K562 (cell line): ENCODE data around the gene SYNJ2. TPM values are rescaled to one million over a fixed set of nuclear protein-coding genes. Genes with fewer than 3 reads are reported as not detected.

Source experiments
- CC2D1A ChIP-seq: fragments of 450-650 bp; IDR thresholded peaks from 2 replicates; pipeline ENCODE4 v1.6.1; 2017; ENCODE audit warnings: mild to moderate bottlenecking
- DNMT1 ChIP-seq: fragments of 450-650 bp; IDR thresholded peaks from 2 replicates; pipeline ENCODE4 v1.6.1; 2016; ENCODE audit warnings: antibody characterized with exemption, mild to moderate bottlenecking
- HMGXB4 ChIP-seq: sonication (generic); formaldehyde crosslinking; IDR thresholded peaks from 2 replicates; pipeline ENCODE4 v1.8.1; 2023; ENCODE audit warnings: mild to moderate bottlenecking, missing genetic modification reagents
- HNRNPLL ChIP-seq: fragments of 200-400 bp; formaldehyde crosslinking; IDR thresholded peaks from 2 replicates; pipeline ENCODE4 v1.6.1; 2017; ENCODE audit warnings: low read length, low read depth, mild to moderate bottlenecking; ENCODE audit not compliant: poor library complexity, severe bottlenecking
- MAFF ChIP-seq: IDR thresholded peaks from 2 replicates; pipeline ENCODE4 v1.6.1; 2012; ENCODE audit warnings: low read length, improper control_type of control experiment
- MAZ ChIP-seq, 2 experiments: fragments of 450-650 bp in 1 of 2; sonication (generic) in 1 of 2; formaldehyde crosslinking; IDR thresholded peaks in 1 of 2; conservative IDR thresholded peaks in 1 of 2; 2 replicates each; pipeline versions ENCODE4 v1.4.0 to v1.5.0; 2020; ENCODE audit warnings: mild to moderate bottlenecking in 1 of 2, missing genetic modification reagents in 1 of 2
- MYC ChIP-seq, 2 experiments: fragments of 250-450 bp in 1 of 2; sonication (Bioruptor Pico) in 1 of 2; IDR thresholded peaks; 2 replicates each; pipeline versions ENCODE4 v1.5.1 to v1.6.1; 2012 to 2021; ENCODE audit warnings: low read depth in 2 of 2, borderline replicate concordance in 1 of 2, improper control_type of control experiment in 1 of 2, low read length in 1 of 2, mild to moderate bottlenecking in 1 of 2, moderate library complexity in 1 of 2
- NR2C2 ChIP-seq, 2 experiments: fragments of 200-800 bp in 1 of 2; sonication (Bioruptor generic) in 1 of 2; sonication (generic) in 1 of 2; formaldehyde crosslinking in 1 of 2; IDR thresholded peaks; 2 replicates each; pipeline versions ENCODE4 v1.6.1 to v1.8.0; 2016 to 2022; ENCODE audit warnings: mild to moderate bottlenecking in 1 of 2, missing compliant biosample characterization in 1 of 2, missing genetic modification characterization in 1 of 2, missing genetic modification reagents in 1 of 2
- PHF20 ChIP-seq: fragments of 450-650 bp; IDR thresholded peaks from 2 replicates; pipeline ENCODE4 v1.6.1; 2018; ENCODE audit not compliant: partially characterized antibody
- SIX5 ChIP-seq, 2 experiments: IDR thresholded peaks; 2 replicates each; pipeline ENCODE4 v1.6.1; 2011; ENCODE audit warnings: low read length in 2 of 2, borderline replicate concordance in 1 of 2, low read depth in 1 of 2, mild to moderate bottlenecking in 1 of 2, moderate library complexity in 1 of 2; ENCODE audit not compliant: insufficient read depth in 1 of 2
- SP1 ChIP-seq: sonication (generic); formaldehyde crosslinking; IDR thresholded peaks from 2 replicates; pipeline ENCODE4 v1.8.1; 2022; ENCODE audit warnings: mild to moderate bottlenecking, missing genetic modification reagents
- TGIF2 ChIP-seq: sonication (generic); formaldehyde crosslinking; IDR thresholded peaks from 2 replicates; pipeline ENCODE4 v1.8.1; 2022; ENCODE audit warnings: mild to moderate bottlenecking, missing genetic modification reagents, moderate library complexity
- UBTF ChIP-seq, 2 experiments: IDR thresholded peaks; 2 replicates each; pipeline ENCODE4 v1.6.1; 2012; ENCODE audit warnings: improper control_type of control experiment in 2 of 2, low read depth in 2 of 2, low read length in 2 of 2, borderline replicate concordance in 1 of 2
- ZBTB17 ChIP-seq: fragments of 450-650 bp; formaldehyde crosslinking; IDR thresholded peaks from 2 replicates; pipeline ENCODE4 v1.4.0; 2020; ENCODE audit warnings: mild to moderate bottlenecking
- ZC3H4 ChIP-seq: sonication (generic); formaldehyde crosslinking; IDR thresholded peaks from 2 replicates; pipeline ENCODE4 v1.9.0; 2021; ENCODE audit warnings: missing genetic modification reagents, borderline replicate concordance
- ZFX ChIP-seq: sonication (generic); formaldehyde crosslinking; IDR thresholded peaks from 2 replicates; pipeline ENCODE4 v1.8.0; 2022; ENCODE audit warnings: mild to moderate bottlenecking, missing genetic modification reagents, moderate library complexity
- ZNF347 ChIP-seq: fragments of 450-650 bp; formaldehyde crosslinking; IDR thresholded peaks from 2 replicates; pipeline ENCODE4 v1.4.0; 2020; ENCODE audit warnings: low read depth, mild to moderate bottlenecking, moderate library complexity
- polyA plus RNA-seq, 8 experiments: library from polyadenylated mRNA; depleted of rRNA in 4 of 8; stranded (reverse) in 5 of 8; unstranded in 3 of 8; fragments of >200 nt; fragmentation: Nextera tagmentation in 2 of 8; fragmentation: Illumina TruSeq in 1 of 8; extraction: Ambion mirVana in 2 of 8; extraction: Trizol in 1 of 8; gene quantifications; 2 replicates each; pipeline versions ENCODE4 v1.2.1 to v1.2.3, GENCODE V29; 2011 to 2014; ENCODE audit warnings: inconsistent platforms in 1 of 8, missing spikeins in 1 of 8
- total RNA-seq, 7 experiments: library from RNA; depleted of rRNA in 6 of 7; stranded (reverse); fragments of >200 nt in 6 of 7; fragmentation: Illumina TruSeq in 2 of 7; extraction: Trizol in 2 of 7; gene quantifications; 2 replicates each; pipeline versions ENCODE4 v1.2.1 to v1.2.3, GENCODE V29; 2011 to 2021; ENCODE audit warnings: low replicate concordance in 1 of 7
- TF ChIP-seq, protein P1 (sequence below): sonication (generic); formaldehyde crosslinking; IDR thresholded peaks from 2 replicates; pipeline ENCODE4 v1.8.0; 2022; ENCODE audit warnings: mild to moderate bottlenecking, missing genetic modification reagents
- TF ChIP-seq, protein P2 (sequence below), 3 experiments: fragments of 200-800 bp in 1 of 3; sonication (Bioruptor generic) in 1 of 3; sonication (generic) in 1 of 3; formaldehyde crosslinking in 1 of 3; IDR thresholded peaks; 2 replicates each; pipeline versions ENCODE4 v1.6.1 to v1.8.0; 2016 to 2022; ENCODE audit warnings: mild to moderate bottlenecking in 2 of 3, missing compliant biosample characterization in 2 of 3, missing genetic modification characterization in 2 of 3, missing genetic modification reagents in 1 of 3

Gene SYNJ2
- total and polyA plus RNA-seq, 9 of the 15 experiments (the other 6 are each of a cell fraction or from before 2014, with no cell fraction given), result 3.0 to 27.7 (median 17.8) TPM

DNA sequence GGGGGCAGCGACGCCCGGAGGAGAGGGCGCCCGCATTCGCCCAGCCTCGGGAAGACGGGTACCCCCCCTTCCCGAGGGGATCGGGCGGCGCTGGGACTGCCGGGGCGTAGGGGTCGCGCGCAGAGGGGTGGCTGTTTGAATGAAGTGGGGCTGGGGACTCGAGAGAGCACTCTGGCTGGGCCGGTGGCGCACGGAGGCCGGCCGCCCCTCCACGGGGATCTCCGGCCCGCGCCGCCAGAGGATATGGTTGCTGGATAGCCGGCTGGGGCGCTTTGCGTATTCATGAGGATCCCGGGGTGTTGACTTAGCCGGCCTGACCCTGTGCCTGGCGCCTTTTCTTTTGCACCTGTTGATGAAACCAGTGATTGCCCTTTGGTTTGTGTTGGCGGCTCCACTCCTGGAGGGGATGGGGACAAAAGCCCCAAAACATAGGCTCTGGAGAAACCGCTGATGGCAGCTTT is 469 bp downstream of the SYNJ2 start (continued):
- TF ChIP-seq ZC3H4 (CRISPR knock-in tag), result 0 out of 2 replicates have a peak, but pooled peaks have one; percentile 52
- no peak for TF ChIP-seq MAFF
- peak; percentile 18 for TF ChIP-seq PHF20
- peak; percentile 75 for TF ChIP-seq HNRNPLL
- TF ChIP-seq, protein P1, sequence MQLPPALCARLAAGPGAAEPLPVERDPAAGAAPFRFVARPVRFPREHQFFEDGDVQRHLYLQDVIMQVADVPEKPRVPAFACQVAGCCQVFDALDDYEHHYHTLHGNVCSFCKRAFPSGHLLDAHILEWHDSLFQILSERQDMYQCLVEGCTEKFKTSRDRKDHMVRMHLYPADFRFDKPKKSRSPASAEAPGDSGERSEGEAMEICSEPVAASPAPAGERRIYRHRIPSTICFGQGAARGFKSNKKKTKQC (CRISPR knock-in tag), result peak; percentile 39; the same call in 1 of the 2 replicates
- 0 out of 4 replicates have a peak, but pooled peaks of 1 of the 2 experiments have one; percentile 49 for TF ChIP-seq UBTF (IDR thresholded peaks at IDR 0.05; ENCODE audit: borderline replicate concordance in 1 of 2, low read depth in 2 of 2, low read length in 2 of 2)
- TF ChIP-seq SP1 (CRISPR knock-in tag), result 0 out of 2 replicates have a peak, but pooled peaks have one; percentile 13
- 0 out of 2 replicates have a peak, but pooled peaks have one; percentile 19 for TF ChIP-seq TGIF2 (CRISPR knock-in tag)
- no peak for TF ChIP-seq NR2C2 (CRISPR knock-in tag; IDR thresholded peaks at IDR 0.05)
- TF ChIP-seq NR2C2 (tag; IDR thresholded peaks at IDR 0.05), result peak; percentile 28; the same call in 1 of the 2 replicates
- TF ChIP-seq ZBTB17, result no peak
- TF ChIP-seq ZNF347, result no peak
- no peak for TF ChIP-seq DNMT1
- TF ChIP-seq CC2D1A, result no peak
- no peak for TF ChIP-seq MYC (IDR thresholded peaks at IDR 0.05; ENCODE audit: low read depth, low read length)
- 0 out of 2 replicates have a peak, but pooled peaks have one; percentile 40 for TF ChIP-seq MYC (CRISPR knock-in tag; IDR thresholded peaks at IDR 0.05; ENCODE audit: borderline replicate concordance, low read depth)
- no peak for TF ChIP-seq SIX5 (IDR thresholded peaks at IDR 0.05; ENCODE audit: borderline replicate concordance in 1 of 2, insufficient read depth in 1 of 2, low read depth in 1 of 2, low read length in 2 of 2)
- TF ChIP-seq MAZ (CRISPR knock-in tag; conservative IDR thresholded peaks at IDR 0.05 in 1 of 2, IDR thresholded peaks at IDR 0.05 in 1 of 2), result 0 out of 4 replicates have a peak, but pooled peaks of 1 of the 2 experiments have one; percentile 32
- TF ChIP-seq, protein P2, sequence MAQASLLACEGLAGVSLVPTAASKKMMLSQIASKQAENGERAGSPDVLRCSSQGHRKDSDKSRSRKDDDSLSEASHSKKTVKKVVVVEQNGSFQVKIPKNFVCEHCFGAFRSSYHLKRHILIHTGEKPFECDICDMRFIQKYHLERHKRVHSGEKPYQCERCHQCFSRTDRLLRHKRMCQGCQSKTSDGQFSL (CRISPR knock-in tag; IDR thresholded peaks at IDR 0.05), result peak; percentile 50; the same call in 1 of the 2 replicates
- TF ChIP-seq, protein P2 (tag; IDR thresholded peaks at IDR 0.05), result no peak
- no peak for TF ChIP-seq HMGXB4 (CRISPR knock-in tag)
- TF ChIP-seq ZFX (CRISPR knock-in tag), result peak; percentile 60
